Activated naive CD4-positive, alpha-beta T cell treated with anti-CD3 and anti-CD28 coated beads, Interleukin-2, amount 10 ng/mL, durations not matched to agents 7 days and 5 days (primary cell): ENCODE data around the gene NKX3-2.

ENCODE experiments used
- CTCF ChIA-PET: fragments of 350-600 bp; sonication (Branson Sonifier 250); formaldehyde crosslinking; loops from one replicate; lab custom pipeline; 2021; ENCODE audit warnings: antibody characterized with exemption; lab: Charles Lee
- DNase-seq: peaks from one replicate; pipeline ENCODE4 v3.0.0-alpha.2; 2020
- H3K27ac Mint-ChIP-seq: one replicate; pipeline ENCODE4 v1.8.0; 2021; ENCODE audit warnings: mild to moderate bottlenecking, moderate library complexity, mixed read lengths
- H3K27me3 Mint-ChIP-seq: one replicate; pipeline ENCODE4 v1.8.0; 2021; ENCODE audit warnings: mild to moderate bottlenecking, mixed read lengths
- H3K36me3 Mint-ChIP-seq: one replicate; pipeline ENCODE4 v1.8.0; 2021; ENCODE audit warnings: mixed read lengths
- H3K4me1 Mint-ChIP-seq: one replicate; pipeline ENCODE4 v1.8.0; 2021; ENCODE audit warnings: mixed read lengths
- H3K4me3 Mint-ChIP-seq: one replicate; pipeline ENCODE4 v1.8.0; 2021; ENCODE audit warnings: mild to moderate bottlenecking, moderate library complexity, mixed read lengths
- H3K9me3 Mint-ChIP-seq: one replicate; pipeline ENCODE4 v1.8.0; 2021; ENCODE audit warnings: mixed read lengths

NKX3-2 gene

GRCh38 chr4:13531625-13531998, 12.7 kb downstream of the NKX3-2 start:
- Mint-ChIP-seq H3K4me3 (no peak overlapping the region), H3K27ac (peak overlapping the region; percentile 31), H3K36me3 (peaks cover 10% of the 10 kb centered on the region), H3K9me3 (peaks cover 7% of the 10 kb centered on the region), H3K4me1 (peaks cover 18% of the 10 kb centered on the region), H3K27me3 (peaks cover 98% of the 10 kb centered on the region)
- no peak for DNase-seq
- CTCF ChIA-PET, result no interaction called here

- peaks cover 8% of the 10 kb centered on the region for H3K36me3 Mint-ChIP-seq
- DNase-seq, result no peak
- peaks cover 18% of the 10 kb centered on the region for H3K4me1 Mint-ChIP-seq
- H3K27ac Mint-ChIP-seq, result no peak overlapping the region
- CTCF ChIA-PET, result no interaction called here
- H3K27me3 Mint-ChIP-seq, result peaks cover 98% of the 10 kb centered on the region
- H3K9me3 Mint-ChIP-seq, result peaks cover 5% of the 10 kb centered on the region
- no peak overlapping the region for H3K4me3 Mint-ChIP-seq
These were observed 13.3 kb downstream of the NKX3-2 start for GRCh38 chr4:13530823-13531624.

DNA sequence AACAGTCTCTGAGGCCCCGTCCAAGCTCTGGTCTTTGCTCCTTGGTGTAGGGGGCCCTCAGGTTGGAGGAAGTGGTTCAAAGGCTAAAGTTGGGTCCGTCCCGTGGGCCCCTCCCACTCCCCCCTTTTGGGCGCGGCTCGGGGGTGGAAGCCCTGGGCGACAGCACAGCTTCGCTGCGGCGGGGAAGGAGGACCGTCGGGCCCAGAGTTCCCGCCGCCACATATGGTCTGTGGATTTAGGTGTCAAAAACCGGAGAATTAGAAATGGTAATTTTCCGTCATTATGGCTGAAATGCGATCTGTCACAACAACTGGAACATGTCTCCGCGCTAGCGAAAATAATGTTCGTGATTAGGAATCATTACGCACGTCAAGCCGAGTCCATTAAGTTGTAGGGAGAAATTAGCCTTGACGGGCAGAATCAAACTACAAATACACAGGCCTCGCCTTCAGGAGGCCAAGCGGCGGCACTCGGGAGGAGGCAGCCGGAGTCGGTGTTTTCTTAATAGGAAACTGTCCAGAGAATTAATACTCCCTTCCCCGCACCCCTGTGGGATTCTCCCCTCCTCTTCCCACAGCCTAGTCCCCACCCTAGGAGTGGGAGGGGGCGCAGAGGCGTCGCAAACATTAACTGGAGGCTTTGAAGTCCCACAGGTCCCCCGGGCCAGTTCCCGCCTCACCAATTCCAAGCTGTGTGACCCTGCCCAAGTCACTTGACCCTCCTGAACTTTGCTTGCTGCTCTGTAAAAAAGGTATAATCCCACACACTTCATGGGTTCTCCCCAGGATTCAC, 15.0 kb downstream of the NKX3-2 start:
- Mint-ChIP-seq H3K36me3 (peaks cover 11% of the 10 kb centered on the region), H3K27ac (peak overlapping the region; percentile 80), H3K4me3 (no peak overlapping the region), H3K4me1 (peaks cover 18% of the 10 kb centered on the region), H3K27me3 (peaks cover 98% of the 10 kb centered on the region), H3K9me3 (peaks cover 9% of the 10 kb centered on the region)
- CTCF ChIA-PET, result interaction anchor here (1.0 kb wide), 1 partner anchor 13 kb away, joined by 3 read pairs; no protein-coding TSS in a partner anchor
- DNase-seq, result no peak

DNA sequence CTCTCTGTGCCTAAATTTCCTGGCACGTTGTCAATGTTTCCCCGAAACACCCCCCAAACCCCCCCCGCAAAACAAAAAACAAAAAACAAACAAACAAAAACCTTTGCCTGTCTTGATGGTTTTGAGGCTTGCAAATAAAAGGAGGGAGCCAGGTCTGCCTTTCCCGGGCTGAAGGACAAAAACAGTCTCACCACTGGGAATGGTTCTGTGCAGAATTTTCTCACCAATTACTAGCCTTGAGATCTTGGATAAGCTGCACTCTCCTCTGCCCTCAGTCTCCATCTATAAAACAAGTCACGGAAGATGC, 15.5 kb downstream of the NKX3-2 start:
- H3K4me3 Mint-ChIP-seq, result peak overlapping the region; percentile 15

DNA sequence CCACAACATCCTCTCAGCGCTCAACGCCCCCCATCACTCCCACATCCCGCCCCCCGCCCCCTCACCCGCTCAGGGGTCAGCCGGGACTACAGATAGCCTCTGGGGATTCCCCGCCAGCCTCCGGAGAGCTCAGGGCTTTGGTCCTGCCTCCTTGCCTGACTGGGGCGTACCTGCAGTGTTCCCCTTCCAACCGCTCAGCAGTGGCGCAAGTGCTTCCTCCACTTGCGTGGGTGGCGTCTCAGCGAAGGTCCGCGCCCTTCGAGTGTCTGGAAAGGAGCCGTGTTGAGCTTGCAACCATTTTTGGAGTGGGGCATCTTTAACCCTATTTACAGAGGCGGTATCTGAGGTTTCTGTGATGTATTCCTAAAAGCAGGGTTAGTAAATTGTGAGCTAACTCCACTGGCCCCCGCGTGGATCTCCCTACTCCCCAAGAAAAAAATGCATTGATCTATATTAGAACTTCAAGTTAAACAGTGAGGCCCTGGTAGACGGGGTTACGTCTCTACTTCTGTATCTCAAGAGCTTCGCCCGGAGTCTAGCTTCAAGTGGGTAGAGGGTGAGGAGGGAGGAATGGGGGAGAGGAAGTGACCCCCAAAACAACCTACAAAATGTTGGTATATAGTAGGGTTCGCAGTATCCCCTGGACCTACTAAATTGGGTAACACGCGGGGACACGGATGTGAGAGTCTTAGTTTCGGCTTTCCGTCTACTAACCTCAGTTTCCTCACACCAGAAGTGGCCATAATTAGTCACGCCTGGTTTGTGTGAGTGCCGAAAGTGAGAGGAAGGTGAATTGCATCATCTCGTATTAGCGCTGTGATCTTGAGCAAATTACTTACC, 16.1 kb downstream of the NKX3-2 start:
- Mint-ChIP-seq H3K27me3 (peaks cover 98% of the 10 kb centered on the region), H3K27ac (peak overlapping the region; percentile 80), H3K36me3 (peaks cover 11% of the 10 kb centered on the region), H3K4me3 (peak overlapping the region; percentile 15), H3K9me3 (peaks cover 13% of the 10 kb centered on the region), H3K4me1 (peaks cover 18% of the 10 kb centered on the region)
- DNase-seq, result no peak
- CTCF ChIA-PET, result no interaction called here

More for the DNA sequence above, 15.5 kb downstream of the NKX3-2 start:
- no peak for DNase-seq
- Mint-ChIP-seq H3K27me3 (peaks cover 98% of the 10 kb centered on the region), H3K36me3 (peaks cover 9% of the 10 kb centered on the region), H3K9me3 (peaks cover 11% of the 10 kb centered on the region), H3K27ac (peak overlapping the region; percentile 80), H3K4me1 (peaks cover 18% of the 10 kb centered on the region)
- CTCF ChIA-PET, result no interaction called here

DNA sequence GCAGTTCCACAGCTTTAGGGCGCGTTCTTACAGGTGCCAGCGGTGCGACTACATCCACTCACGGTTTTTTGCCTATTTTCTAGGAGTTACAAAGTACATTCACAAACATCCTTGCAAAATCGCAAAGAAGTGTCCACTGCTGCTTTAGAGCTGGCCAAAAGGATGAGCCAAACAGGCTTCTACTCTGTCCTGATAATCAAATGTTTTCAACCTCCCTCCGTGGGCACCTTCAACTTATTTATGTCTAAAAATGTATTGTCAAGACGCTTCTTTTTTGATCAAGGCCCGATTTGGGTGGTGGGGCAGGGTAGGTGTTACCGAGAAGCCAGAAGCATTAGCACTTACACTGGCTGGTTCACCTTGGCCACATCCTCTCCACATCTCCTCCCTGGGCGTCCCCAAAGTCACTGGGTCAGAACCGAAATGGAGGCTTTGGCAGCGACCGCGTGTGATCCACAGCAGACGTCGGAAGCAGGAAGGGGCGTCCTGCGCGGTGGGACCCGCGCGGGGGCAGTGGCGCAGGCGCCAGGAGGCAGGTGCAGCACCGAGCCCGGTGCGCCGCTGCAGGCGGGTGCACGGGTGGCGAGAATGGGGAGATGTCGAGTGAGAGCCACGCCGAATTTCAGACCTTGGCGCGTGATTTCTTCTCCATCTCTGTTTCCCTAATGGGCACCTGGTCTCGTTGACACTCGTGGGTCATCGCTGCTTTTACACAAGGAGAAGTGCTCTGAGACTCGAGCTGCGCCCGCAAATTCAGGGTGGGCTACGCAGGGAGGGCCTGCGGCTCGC, 16.9 kb downstream of the NKX3-2 start:
- Mint-ChIP-seq H3K36me3 (peaks cover 15% of the 10 kb centered on the region), H3K27ac (no peak overlapping the region), H3K9me3 (peaks cover 13% of the 10 kb centered on the region), H3K4me1 (peaks cover 21% of the 10 kb centered on the region), H3K27me3 (peaks cover 98% of the 10 kb centered on the region), H3K4me3 (no peak overlapping the region)
- CTCF ChIA-PET, result no interaction called here
- no peak for DNase-seq

- DNase-seq, result no peak
- peaks cover 21% of the 10 kb centered on the region for H3K4me1 Mint-ChIP-seq
- peaks cover 100% of the 10 kb centered on the region for H3K27me3 Mint-ChIP-seq
These were observed 17.6 kb downstream of the NKX3-2 start for GRCh38 chr4:13526658-13527057.

GRCh38 chr4:13525606-13526281, 18.6 kb downstream of the NKX3-2 start:
- Mint-ChIP-seq H3K4me1 (peaks cover 19% of the 10 kb centered on the region), H3K27me3 (peaks cover 98% of the 10 kb centered on the region), H3K4me3 (no peak overlapping the region), H3K27ac (no peak overlapping the region), H3K9me3 (peaks cover 13% of the 10 kb centered on the region), H3K36me3 (peaks cover 15% of the 10 kb centered on the region)
- CTCF ChIA-PET, result interaction anchor here (1.1 to 1.5 kb wide), 2 partner anchors 23 to 673 kb away, joined by 3 to 4 read pairs; no protein-coding TSS in a partner anchor
- no peak for DNase-seq

More at GRCh38 chr4:13526658-13527057, 17.6 kb downstream of the NKX3-2 start:
- H3K9me3 Mint-ChIP-seq, result peaks cover 13% of the 10 kb centered on the region
- CTCF ChIA-PET, result interaction anchor here (1.1 to 1.5 kb wide), 2 partner anchors 22 to 674 kb away, joined by 3 to 4 read pairs; no protein-coding TSS in a partner anchor
- H3K27ac Mint-ChIP-seq, result no peak overlapping the region
- peaks cover 15% of the 10 kb centered on the region for H3K36me3 Mint-ChIP-seq
- no peak overlapping the region for H3K4me3 Mint-ChIP-seq

DNA sequence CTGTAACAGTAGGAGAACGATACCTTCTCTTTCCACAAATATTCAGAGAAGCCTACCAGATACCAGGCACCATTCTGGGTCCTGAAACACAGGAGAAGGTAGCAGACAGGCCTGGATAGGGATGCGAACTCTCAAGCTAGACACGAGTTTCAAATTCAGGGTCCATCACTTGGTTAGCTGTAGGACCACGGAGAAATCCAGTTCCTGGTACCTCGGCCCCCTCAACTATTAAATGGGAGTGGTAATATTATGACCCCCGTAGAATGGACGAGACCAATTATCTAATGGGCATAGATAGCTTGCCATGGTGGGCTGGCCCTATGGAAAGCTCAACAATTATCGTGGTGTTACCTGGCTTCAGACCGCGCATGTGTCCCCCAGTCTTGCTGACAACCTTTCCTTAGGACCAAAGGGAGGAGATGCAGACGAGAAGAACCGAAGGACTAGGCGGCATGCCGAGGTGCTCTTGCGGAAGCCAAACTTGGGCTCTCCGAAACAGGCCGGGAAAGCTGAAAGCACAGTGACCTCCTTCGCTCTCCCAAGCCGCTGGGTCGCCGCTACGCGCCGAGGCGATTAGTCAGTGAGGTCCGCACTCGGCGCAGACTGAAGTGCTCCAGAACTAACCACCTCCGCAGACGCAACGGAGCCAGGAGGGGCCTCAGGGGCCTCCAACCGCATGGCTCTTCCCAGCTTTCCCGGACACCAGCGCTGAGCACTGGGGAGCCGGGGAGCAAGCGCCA, 19.6 kb downstream of the NKX3-2 start:
- Mint-ChIP-seq H3K27ac (no peak overlapping the region), H3K9me3 (peaks cover 10% of the 10 kb centered on the region)
- CTCF ChIA-PET, result interaction anchor here (1.8 kb wide), 1 partner anchor 17 kb away, joined by 4 read pairs; no protein-coding TSS in a partner anchor

GRCh38 chr4:13523591-13524503, 20.5 kb downstream of the NKX3-2 start:
- Mint-ChIP-seq H3K27ac (peak overlapping the region; percentile 45), H3K9me3 (peaks cover 10% of the 10 kb centered on the region), H3K4me3 (no peak overlapping the region), H3K4me1 (peaks cover 14% of the 10 kb centered on the region), H3K36me3 (peaks cover 13% of the 10 kb centered on the region), H3K27me3 (peaks cover 79% of the 10 kb centered on the region)
- no peak for DNase-seq
- CTCF ChIA-PET, result interaction anchor here (1.8 kb wide), 1 partner anchor 18 kb away, joined by 4 read pairs; no protein-coding TSS in a partner anchor

More for the DNA sequence above, 19.6 kb downstream of the NKX3-2 start:
- Mint-ChIP-seq H3K4me1 (peaks cover 19% of the 10 kb centered on the region), H3K4me3 (no peak overlapping the region), H3K27me3 (peaks cover 87% of the 10 kb centered on the region), H3K36me3 (peaks cover 15% of the 10 kb centered on the region)
- no peak for DNase-seq

GRCh38 chr4:13523105-13523477, 21.2 kb downstream of the NKX3-2 start:
- H3K27ac Mint-ChIP-seq, result no peak overlapping the region
- no peak for DNase-seq
- peaks cover 7% of the 10 kb centered on the region for H3K4me1 Mint-ChIP-seq
- CTCF ChIA-PET, result interaction anchor here (1.8 kb wide), 1 partner anchor 19 kb away, joined by 4 read pairs; no protein-coding TSS in a partner anchor
- H3K36me3 Mint-ChIP-seq, result peaks cover 11% of the 10 kb centered on the region
- H3K9me3 Mint-ChIP-seq, result peaks cover 8% of the 10 kb centered on the region
- H3K4me3 Mint-ChIP-seq, result no peak overlapping the region
- H3K27me3 Mint-ChIP-seq, result peaks cover 71% of the 10 kb centered on the region
